ENCODE results near the gene CCL17. TPM values are rescaled to one million over a fixed set of nuclear protein-coding genes. Genes with fewer than 3 reads are reported as not detected.

Gene CCL17
- total RNA-seq (2012; rRNA removed) = not detected in 2 replicates
- not detected in 2 replicates for polyA plus RNA-seq (2012; rRNA removed)
- not detected in 2 replicates for polyA plus RNA-seq (2012; cell fraction: cytosol; rRNA removed)
- not detected in 2 replicates for polyA plus RNA-seq (2012; cell fraction: nucleus; rRNA removed; ENCODE audit: low replicate concordance)
- percentile 7 among the genes with signal in this experiment for Bru-seq, nascent RNA
- BruChase-seq, experiment 1, labeled RNA remaining after a 6-hour chase = not detected
- not detected for BruChase-seq, experiment 2, labeled RNA remaining after a 2-hour chase
- long read RNA-seq = 0 reads

DNA sequence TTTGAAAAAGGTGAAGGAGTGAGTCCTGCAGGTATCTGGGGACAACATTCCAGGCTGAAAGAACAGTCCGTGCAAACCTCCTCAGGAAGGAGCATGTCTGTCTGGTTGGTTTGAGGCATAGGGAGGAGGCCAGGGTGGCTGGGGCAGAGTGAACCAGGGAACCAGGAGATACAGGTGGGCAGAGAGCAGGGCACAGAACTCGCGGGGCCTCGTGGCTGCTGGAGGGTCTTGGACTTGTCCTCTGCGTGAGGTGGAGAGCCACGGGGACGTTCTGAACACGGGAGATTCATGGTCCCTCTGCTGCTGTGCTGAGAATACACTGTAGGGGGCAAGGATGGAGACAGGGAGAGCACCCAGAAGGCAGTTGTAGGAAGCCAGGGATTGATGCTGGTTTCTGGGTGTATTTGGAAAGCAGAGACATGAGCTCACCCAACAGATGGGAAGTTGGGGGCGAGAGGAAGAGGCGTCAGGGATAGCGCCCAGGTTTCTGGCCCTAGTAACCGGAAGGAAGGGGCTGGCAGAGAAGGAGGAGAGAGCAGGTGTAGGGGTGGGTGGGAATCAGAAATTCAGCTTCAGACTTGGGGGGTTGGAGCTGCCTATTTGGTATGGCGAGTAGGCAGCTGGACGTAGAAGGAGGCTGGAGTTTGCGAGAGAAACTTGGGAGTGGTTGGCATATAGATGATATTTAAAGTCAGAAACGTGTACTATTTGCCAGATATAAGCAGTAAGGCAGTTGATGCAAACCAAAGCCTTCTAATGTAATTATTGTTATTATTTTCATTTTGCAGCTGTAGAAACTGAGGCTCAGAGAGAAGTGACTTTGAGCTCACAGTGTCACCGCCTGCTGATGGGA is at the start of gene CCL17:
TSS of gene CCL17 (plus strand) at position 803 of the 853 bp plus-strand sequence. CDS start 9,166 bp downstream, outside the sequence.
- H3K4me1 ChIP-seq (ENCODE audit: control insufficient read depth, insufficient read depth, low read length) = no peaks in the 10 kb centered on the region
- CTCF ChIA-PET = interaction anchor here (0.5 to 0.6 kb wide), 2 partner anchors 91 to 284 kb away, joined by 3 to 5 read pairs; no protein-coding TSS in a partner anchor
- H3K4ac ChIP-seq (ENCODE audit: low read depth, low read length) = no peak within 1 kb of the TSS
- H3K9me1 ChIP-seq (ENCODE audit: insufficient read depth, low read length) = no peaks in the 10 kb centered on the region
- dilution Hi-C loops (cut with HindIII; ENCODE audit: low sequenced_read_pairs, unreplicated experiment) (no loop called here), in situ Hi-C loops (cut with MboI; ENCODE audit: low sequenced_read_pairs) (no loop called here), intact Hi-C loops (cut with micrococcal nuclease) (no loop called here)
- H3K27me3 ChIP-seq (ENCODE audit: control insufficient read depth, insufficient read depth, low read length) = peaks cover 42% of the 10 kb centered on the region
- H3K14ac ChIP-seq (replicated peaks; ENCODE audit: low read depth, low read length) = no peak within 1 kb of the TSS
- TF ChIP-seq RAD21 (IDR thresholded peaks at IDR 0.05; ENCODE audit: low read length) = no peak
- TF ChIP-seq RCOR1 (IDR thresholded peaks at IDR 0.05; ENCODE audit: insufficient replicate concordance, low read length) = no peak
- no peak for TF ChIP-seq MAFK (IDR thresholded peaks at IDR 0.05; ENCODE audit: low read depth, low read length)
- TF ChIP-seq, protein P1, sequence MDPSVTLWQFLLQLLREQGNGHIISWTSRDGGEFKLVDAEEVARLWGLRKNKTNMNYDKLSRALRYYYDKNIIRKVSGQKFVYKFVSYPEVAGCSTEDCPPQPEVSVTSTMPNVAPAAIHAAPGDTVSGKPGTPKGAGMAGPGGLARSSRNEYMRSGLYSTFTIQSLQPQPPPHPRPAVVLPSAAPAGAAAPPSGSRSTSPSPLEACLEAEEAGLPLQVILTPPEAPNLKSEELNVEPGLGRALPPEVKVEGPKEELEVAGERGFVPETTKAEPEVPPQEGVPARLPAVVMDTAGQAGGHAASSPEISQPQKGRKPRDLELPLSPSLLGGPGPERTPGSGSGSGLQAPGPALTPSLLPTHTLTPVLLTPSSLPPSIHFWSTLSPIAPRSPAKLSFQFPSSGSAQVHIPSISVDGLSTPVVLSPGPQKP (IDR thresholded peaks at IDR 0.05; ENCODE audit: borderline replicate concordance, low read depth, low read length) = no peak
- no peak for TF ChIP-seq NFE2L2 (IDR thresholded peaks at IDR 0.05; ENCODE audit: low read depth, low read length)
- TF ChIP-seq SMC3 (IDR thresholded peaks at IDR 0.05; ENCODE audit: low read depth, low read length) = no peak
- TF ChIP-seq BHLHE40 (IDR thresholded peaks at IDR 0.05; ENCODE audit: low read depth, low read length) = no peak
- TF ChIP-seq, protein P2, sequence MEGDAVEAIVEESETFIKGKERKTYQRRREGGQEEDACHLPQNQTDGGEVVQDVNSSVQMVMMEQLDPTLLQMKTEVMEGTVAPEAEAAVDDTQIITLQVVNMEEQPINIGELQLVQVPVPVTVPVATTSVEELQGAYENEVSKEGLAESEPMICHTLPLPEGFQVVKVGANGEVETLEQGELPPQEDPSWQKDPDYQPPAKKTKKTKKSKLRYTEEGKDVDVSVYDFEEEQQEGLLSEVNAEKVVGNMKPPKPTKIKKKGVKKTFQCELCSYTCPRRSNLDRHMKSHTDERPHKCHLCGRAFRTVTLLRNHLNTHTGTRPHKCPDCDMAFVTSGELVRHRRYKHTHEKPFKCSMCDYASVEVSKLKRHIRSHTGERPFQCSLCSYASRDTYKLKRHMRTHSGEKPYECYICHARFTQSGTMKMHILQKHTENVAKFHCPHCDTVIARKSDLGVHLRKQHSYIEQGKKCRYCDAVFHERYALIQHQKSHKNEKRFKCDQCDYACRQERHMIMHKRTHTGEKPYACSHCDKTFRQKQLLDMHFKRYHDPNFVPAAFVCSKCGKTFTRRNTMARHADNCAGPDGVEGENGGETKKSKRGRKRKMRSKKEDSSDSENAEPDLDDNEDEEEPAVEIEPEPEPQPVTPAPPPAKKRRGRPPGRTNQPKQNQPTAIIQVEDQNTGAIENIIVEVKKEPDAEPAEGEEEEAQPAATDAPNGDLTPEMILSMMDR (conservative IDR thresholded peaks at IDR 0.05; ENCODE audit: low read depth, low read length) = no peak
- TF ChIP-seq FOS (IDR thresholded peaks at IDR 0.05; ENCODE audit: low read depth, low read length) = no peak
- no peak for TF ChIP-seq MAZ (IDR thresholded peaks at IDR 0.05; ENCODE audit: borderline replicate concordance, low read depth, low read length)
- TF ChIP-seq, protein P3, sequence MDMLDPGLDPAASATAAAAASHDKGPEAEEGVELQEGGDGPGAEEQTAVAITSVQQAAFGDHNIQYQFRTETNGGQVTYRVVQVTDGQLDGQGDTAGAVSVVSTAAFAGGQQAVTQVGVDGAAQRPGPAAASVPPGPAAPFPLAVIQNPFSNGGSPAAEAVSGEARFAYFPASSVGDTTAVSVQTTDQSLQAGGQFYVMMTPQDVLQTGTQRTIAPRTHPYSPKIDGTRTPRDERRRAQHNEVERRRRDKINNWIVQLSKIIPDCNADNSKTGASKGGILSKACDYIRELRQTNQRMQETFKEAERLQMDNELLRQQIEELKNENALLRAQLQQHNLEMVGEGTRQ (IDR thresholded peaks at IDR 0.05; ENCODE audit: low read depth, low read length) = no peak
- no peaks in the 10 kb centered on the region for H3K9me3 ChIP-seq (ENCODE audit: control insufficient read depth, insufficient read depth, low read length)
- H4K5ac ChIP-seq (ENCODE audit: low read depth, low read length) = no peak within 1 kb of the TSS
- no peak within 1 kb of the TSS for H3K9ac ChIP-seq (ENCODE audit: low read depth, low read length)
- peak within 1 kb of the TSS; percentile 51 for H2AFZ ChIP-seq (replicated peaks; ENCODE audit: low read length, poor library complexity)
- no peak for ATAC-seq (ENCODE audit: low read depth)
- no peak within 1 kb of the TSS for H3K18ac ChIP-seq (ENCODE audit: low read depth, low read length)
- H4K8ac ChIP-seq (ENCODE audit: low read depth in 2 of 2, low read length in 2 of 2) = no peak within 1 kb of the TSS
- H3K56ac ChIP-seq (ENCODE audit: extremely low read depth, insufficient read depth, low read length) = no peak within 1 kb of the TSS
- POLR2A ChIA-PET (ENCODE audit: unreplicated experiment) = no interaction called here
- BruUV-seq (replicated peaks) = no TSS peak
- no peak within 1 kb of the TSS for H2BK15ac ChIP-seq (ENCODE audit: low read depth, low read length)
- H3K4me3 ChIP-seq (ENCODE audit: insufficient read depth, low read depth, low read length) = no peak within 1 kb of the TSS
- H3K27ac ChIP-seq (ENCODE audit: insufficient read depth, low read length) = no peak within 1 kb of the TSS
- H2AK9ac ChIP-seq (replicated peaks; ENCODE audit: low read depth, low read length, poor library complexity) = no peak within 1 kb of the TSS
- no peak within 1 kb of the TSS for H3K23ac ChIP-seq (ENCODE audit: low read depth, low read length)
- DNase-seq = no peak
- no peaks in the 10 kb centered on the region for H4K20me1 ChIP-seq (ENCODE audit: insufficient read depth, low read length)
- H2AK5ac ChIP-seq (ENCODE audit: low read depth, low read length) = no peak within 1 kb of the TSS
- 70% methylated on average over 9 of the region's 17 CpGs; no CpG with 5 or more reads in 1 of the 2 experiments for WGBS, 2 experiments (ENCODE audit: extremely low coverage in 2 of 2, insufficient read length in 1 of 2)
- H3K79me1 ChIP-seq (ENCODE audit: low read depth in 1 of 2, low read length in 2 of 2) = no peaks in the 10 kb centered on the region
- H2BK20ac ChIP-seq (ENCODE audit: low read depth, low read length) = no peak within 1 kb of the TSS
- no peak within 1 kb of the TSS for H2BK120ac ChIP-seq (ENCODE audit: low read depth, low read length)
- no peak within 1 kb of the TSS for H4K91ac ChIP-seq (ENCODE audit: insufficient read depth, low read depth, low read length)
- no peak within 1 kb of the TSS for H2BK5ac ChIP-seq (ENCODE audit: low read depth, low read length, poor library complexity, severe bottlenecking)
- no peak within 1 kb of the TSS for H3K4me2 ChIP-seq (ENCODE audit: low read depth, low read length)
- H3K36me3 ChIP-seq (ENCODE audit: control insufficient read depth, insufficient read depth, low read length) = no peaks in the 10 kb centered on the region

Data from IMR-90 (cell line).